ENCODE results near the gene PPP2CA.
"Not testable (repeated sequence)": the region's sequence is repeated elsewhere in the genome, so short reads cannot be mapped to it uniquely, and the experiment has no call there.

PPP2CA gene

DNA sequence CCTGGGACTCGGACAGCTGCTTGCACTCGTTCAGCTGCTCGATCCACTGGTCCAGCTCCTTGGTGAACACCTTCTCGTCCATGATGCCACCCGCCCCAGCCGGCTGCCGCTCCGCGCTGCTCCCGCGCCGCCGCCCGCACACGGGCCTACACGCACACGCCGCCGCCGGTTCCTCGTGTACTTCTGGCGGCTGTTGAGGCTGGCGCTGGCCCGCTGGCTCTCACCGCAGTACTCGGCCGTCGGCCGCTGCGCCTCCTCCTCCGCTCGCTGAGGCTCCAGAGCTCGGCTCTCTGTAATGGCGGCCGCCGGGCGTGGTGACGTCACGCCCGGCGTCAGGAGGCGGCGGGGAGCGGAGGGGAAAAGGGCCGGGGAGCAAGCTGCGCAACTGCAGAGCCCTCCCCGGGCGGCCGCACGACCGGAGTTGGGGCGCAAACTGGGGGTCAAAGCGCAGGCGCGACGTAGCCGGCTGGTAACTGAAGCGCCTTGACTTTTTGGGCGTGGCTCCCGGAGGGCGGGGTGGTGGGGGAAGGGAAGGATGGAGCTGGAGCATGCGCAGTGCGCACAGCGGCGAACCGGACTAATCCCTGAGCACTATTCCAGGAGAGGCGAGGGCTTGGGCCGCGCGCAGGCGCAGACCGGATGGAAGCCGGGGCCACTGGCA lies at the start of gene PPP2CA:
TSS of gene PPP2CA (minus strand) at position 294 of the 661 bp plus-strand sequence. CDS start at position 82, 212 bp downstream.
- DNase-seq = peak; percentile 97

DNA sequence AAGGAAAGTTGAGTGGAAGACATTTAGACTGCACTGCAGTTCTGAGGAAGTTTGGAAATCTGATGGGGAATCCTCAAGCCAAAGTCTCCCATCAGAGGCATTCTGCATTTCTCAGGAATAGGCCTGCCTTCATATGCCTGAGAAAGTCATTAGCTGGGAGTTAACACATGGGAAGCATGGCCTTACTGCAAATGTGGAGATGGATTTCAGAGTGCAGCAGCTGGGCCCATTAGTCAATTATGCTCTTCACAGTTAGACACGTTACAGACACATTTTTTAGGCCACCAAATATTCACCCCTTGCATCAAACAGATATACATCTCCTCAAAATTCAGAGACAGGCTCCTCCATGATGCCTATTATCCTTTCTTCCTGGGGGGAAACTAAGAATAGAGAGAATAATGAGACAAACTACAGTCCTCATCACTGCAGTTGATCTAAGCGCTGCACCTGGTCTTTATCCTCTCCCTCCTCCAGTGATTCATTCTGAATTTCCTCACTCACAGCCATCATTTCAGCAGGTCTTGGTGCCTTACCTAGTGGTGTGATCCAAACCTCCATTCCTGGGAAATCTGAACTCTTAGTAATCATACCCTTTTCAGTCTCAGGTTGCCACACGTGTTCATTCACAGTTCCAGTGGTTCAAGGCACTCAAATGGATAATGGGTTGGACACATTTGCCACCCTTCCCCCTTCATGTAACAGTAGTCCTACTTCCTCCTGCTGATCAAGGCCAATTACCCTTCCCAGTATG lies 47.9 kb upstream of the PPP2CA start:
- DNase-seq = no peak

DNA sequence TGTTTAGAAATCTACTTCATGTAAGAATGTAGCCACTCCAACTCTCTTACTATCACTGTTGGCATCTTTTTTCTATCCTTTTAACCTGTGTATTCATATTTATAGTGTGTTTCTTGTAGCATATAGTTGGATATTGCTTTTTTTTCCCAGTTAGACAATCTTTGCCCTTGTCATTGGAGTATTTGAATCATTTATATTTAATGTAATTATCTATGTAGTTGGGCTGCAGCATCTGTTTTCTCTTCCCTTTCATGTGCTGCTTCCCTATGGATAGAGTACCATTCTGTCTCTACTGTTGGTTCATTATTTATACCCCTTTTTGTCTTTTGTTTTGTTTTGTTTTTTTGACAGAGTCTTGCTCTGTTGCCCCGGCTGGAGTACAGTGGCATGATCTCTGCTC lies 45.2 kb upstream of the PPP2CA start:
- no peak for DNase-seq

GRCh38 chr5:134268919-134269318 lies 43.0 kb upstream of the PPP2CA start:
- DNase-seq = no peak

DNA sequence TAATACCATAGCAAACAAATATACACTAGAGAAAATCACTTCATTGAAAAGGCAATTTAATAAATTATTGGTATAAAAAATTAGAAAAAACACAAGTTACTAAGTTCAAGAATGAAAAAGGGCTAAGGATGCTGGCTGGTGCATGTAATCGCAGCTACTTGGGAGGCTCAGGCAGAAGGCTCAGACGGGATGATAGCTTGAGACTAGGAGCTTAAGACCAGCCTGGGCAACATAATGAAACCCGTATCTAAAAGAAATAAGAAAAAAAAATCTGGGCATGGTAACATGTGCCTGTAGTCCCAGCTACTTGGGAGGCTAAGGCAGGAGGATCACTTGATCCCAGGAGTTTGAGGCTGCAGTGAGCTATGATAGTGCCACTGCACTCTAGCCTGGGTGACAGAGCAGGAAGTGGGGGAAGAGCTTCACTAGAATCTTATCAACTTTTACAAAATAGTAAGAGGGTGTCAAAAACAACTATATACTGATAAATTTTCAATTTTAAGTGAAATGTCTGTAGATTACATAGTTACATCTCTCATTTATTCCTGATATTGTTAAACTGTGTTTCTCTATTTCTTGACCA lies 42.2 kb upstream of the PPP2CA start:
- DNase-seq = no peak

GRCh38 chr5:134267366-134268018 lies 41.6 kb upstream of the PPP2CA start:
- DNase-seq = no peak

DNA sequence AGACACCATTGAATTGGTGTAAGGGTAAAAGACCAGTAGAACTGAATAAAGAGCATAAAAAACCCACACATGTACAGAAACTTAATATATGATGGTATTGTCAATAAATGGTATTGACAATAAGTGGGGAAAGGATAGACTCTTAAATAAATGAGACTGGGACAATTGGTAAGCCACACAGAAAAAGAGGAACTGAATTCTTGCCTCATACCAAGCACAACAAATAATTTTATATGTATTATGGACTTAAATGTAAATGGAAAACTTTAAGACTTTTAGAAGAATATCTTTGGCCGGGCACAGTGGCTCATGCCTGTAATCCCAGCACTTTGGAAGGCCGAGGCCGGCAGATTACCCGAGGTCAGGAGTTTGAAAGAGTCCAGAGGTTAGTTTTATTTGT lies 37.9 kb upstream of the PPP2CA start:
- no peak for DNase-seq

GRCh38 chr5:134262629-134263028 lies 36.8 kb upstream of the PPP2CA start:
- DNase-seq = not testable (repeated sequence)

- DNase-seq = no peak
Observed at GRCh38 chr5:134258896-134259295, 33.0 kb upstream of the PPP2CA start.

DNA sequence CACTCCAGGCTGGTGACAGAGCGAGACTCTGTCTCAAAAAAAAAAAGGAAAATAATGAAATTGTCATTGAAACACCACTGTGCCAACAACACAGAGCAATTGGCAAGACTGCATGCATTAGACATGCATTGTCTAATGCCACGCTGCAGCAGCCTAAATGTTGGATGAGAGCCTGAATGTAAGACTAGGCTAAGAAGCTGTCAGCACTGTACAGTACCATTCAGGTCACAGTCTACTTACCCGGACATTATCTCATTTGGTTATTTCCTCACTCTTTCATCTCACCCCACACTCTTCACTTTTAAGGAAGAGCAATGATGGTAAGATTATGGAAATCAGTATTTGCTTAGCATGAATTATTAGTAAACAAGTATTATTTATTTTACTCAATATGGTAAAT lies 31.3 kb upstream of the PPP2CA start:
- no peak for DNase-seq

GRCh38 chr5:134255418-134256150 lies 29.7 kb upstream of the PPP2CA start:
- no peak for DNase-seq

DNA sequence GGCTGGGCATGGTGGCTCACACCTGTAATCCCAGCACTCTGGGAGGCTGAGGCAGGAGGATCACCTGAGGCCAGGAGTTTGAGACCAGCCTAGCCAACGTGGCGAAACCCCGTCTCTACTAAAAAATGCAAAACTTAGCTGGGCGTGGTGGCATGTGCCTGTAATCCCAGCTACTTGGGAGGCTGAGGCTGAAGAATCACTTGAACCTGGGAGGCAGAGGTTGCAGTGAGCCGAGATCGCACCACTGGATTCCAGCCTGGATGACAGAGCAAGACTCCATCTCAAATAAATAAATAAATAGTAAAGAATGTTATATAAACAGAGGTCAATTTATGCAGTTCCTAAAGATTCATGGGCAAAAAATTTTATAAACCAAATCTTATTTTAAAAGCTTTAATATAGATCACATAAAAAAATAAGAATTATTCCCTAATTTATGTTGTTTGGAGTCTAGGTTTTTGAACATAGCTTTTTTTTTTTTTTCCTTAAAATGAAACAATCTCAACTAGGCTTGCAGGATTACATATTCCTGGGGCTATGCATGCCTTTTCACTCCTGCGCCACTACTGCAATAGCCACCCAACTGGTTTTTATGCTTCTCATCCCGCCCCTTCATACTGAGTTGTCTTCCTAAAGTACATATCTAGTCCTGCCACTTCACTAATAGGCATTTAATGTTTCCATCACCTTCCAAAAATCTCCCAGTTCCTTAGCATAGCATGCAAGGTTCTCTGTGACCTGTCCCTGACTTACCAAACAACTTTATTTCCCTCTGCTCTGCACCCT lies 27.7 kb upstream of the PPP2CA start:
- DNase-seq = not testable (repeated sequence)

DNA sequence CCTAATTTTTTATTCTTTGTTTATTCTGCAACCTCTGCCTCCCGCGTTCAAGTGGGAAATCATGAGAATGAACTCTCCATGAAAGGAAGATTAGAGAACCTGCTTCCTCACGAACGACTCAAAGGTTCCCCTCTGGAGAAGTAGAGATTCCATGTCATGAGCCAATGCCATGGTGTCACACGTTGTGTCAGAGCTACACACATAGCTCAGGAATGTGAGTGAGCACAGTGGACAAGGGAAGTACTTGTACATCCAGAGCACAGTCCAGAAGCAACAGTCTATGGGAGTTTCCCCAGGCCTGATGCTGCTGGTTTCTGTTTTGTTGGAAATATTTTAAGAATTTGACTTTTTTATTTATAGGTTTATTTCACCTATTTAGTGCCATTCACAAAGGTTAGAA lies 26.8 kb upstream of the PPP2CA start:
- no peak for DNase-seq

DNA sequence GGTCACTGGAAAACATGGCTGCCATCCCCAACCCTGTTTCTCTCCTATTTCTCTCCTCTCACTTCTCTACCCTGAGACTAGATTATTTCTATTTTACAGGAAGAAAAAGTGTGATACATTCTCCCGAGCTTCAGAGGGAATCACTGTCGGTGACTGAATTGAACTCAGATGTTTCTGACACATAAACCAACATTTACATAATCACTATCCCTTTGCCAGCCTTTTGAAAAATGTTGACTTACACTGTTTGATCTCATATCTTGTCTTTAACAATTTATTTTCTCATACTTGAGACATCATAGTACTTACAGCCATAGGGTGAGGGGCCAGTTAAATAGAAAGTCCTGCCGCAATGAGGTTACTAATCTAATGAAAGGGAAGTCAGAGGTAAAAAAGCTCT lies 25.1 kb upstream of the PPP2CA start:
- no peak for DNase-seq

DNA sequence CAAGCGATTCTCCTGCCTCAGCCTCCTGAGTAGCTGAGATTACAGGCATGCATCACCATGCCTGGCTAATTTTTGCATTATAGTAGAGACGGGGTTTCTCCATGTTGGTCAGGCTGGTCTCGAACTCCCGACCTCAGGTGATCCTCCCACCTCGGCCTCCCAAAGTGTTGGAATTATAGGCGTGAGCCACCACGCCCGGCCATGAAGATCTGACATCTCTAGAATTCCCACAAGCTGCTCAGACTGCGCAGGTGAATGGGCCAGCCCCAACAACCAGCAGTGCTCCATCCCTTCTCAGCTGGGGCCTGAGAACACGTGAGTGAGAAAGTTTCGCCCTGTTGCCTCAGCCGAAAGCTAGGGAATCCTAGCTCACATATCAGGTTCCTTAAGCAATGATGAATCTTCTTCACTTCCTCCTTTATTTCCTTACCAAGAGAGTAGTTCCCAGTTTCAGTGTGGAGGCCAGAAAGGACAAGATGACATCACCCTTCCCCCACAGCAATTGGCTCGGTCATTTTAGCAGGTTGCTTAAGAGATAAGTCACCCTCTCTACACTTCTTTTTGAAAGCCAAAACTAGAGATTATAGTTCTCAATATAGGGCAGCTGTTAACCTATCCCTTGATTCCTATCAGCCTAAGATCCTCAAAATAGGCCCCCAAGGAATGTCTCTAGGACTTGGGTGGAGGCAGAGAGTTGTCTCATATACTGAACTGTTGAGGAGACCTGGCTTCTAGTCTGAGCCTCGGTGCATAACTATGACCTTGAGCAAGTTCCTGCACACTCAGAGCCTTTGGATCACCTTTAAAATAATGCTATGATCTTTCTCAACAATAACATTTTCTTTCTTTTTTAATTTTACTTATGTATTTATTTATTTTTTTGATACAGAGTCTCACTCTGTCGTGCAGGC lies 23.9 kb upstream of the PPP2CA start:
- peak; percentile 50 for DNase-seq

DNA sequence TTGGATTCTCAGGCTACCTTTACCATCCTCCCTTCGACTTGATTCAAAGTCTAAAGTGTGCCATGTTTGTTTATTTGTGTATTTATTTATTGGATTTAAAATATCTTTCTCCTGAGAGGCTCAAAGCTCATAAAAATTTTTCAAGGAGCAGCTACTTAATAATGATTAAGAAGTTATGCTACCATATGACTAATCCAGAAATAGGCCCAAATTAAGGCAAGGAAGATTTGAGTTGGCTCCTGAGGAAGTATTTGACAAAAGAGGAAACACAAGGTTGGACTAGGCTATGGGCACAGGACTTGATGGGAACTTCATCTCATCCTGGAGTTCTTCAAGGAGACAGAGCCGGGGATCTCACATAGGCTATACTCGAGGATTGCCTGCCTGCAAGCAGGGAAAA lies 22.4 kb upstream of the PPP2CA start:
- DNase-seq = no peak

- no peak for DNase-seq
Observed at GRCh38 chr5:134247428-134248224, 21.8 kb upstream of the PPP2CA start.

GRCh38 chr5:134246771-134247427 lies 21.0 kb upstream of the PPP2CA start:
- DNase-seq = no peak

DNA sequence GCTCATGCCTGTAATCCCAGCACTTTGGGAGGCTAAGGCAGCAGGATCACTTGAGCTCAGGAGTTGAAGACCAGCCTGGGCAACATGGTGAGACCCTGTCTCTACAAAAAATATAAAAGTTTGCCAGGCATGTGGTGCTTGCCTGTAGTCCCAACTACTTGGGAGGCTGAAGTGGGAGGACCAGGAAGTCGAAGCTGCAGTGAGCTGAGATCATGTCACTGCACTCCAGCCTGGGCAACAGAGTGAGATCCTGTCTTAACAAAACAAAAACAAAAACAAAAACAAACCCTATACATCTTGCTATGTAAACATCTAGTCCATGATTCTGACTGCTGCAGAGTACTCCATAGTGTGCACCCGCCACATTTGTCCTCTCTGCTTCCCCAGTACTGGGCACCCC lies 19.8 kb upstream of the PPP2CA start:
- DNase-seq = no peak
